Neural cell (in vitro differentiated cells): Measurements from ENCODE around the gene CDKN1B. TPM values are rescaled to one million over a fixed set of nuclear protein-coding genes. Genes with fewer than 3 reads are reported as not detected.

ENCODE experiments used
- H2AFZ ChIP-seq: fragments of 200-600, 300-800 bp; sonication (generic), shearing (Covaris generic); 2 replicates; pipeline ENCODE4 v1.6.0; 2014; ENCODE audit warnings: low read depth, mild to moderate bottlenecking, antibody characterized with exemption, low read length, moderate library complexity
- H3F3A ChIP-seq: fragments of 200-600 bp; shearing (Covaris generic); 2 replicates; pipeline ENCODE4 v1.6.1; 2016; ENCODE audit warnings: mild to moderate bottlenecking, moderate library complexity, mixed read lengths, antibody characterized with exemption, low read length; ENCODE audit not compliant: insufficient read depth, poor library complexity, severe bottlenecking
- H3K27ac ChIP-seq: fragments of 200-600, 300-800 bp; sonication (generic), shearing (Covaris generic); 2 replicates; pipeline ENCODE4 v1.5.1; 2014; ENCODE audit warnings: mild to moderate bottlenecking, low read length, moderate library complexity
- H3K27me3 ChIP-seq: fragments of 300-800, 200-600 bp; sonication (generic), shearing (Covaris generic); 2 replicates; pipeline ENCODE4 v1.6.0; 2014; ENCODE audit warnings: mild to moderate bottlenecking, low read depth, low read length, moderate library complexity; ENCODE audit not compliant: insufficient read depth
- H3K36me3 ChIP-seq: fragments of 300-800, 200-600 bp; sonication (generic), shearing (Covaris generic); 2 replicates; pipeline ENCODE4 v1.5.1; 2014; ENCODE audit warnings: mild to moderate bottlenecking, antibody characterized with exemption, low read length, moderate library complexity; ENCODE audit not compliant: insufficient read depth
- H3K4me2 ChIP-seq: fragments of 300-800, 200-600 bp; sonication (generic), shearing (Covaris generic); 2 replicates; pipeline ENCODE4 v1.6.0; 2014; ENCODE audit warnings: mild to moderate bottlenecking, low read length
- H3K4me3 ChIP-seq: fragments of 300-800, 200-600 bp; sonication (generic), shearing (Covaris generic); 2 replicates; pipeline ENCODE4 v1.5.1; 2014; ENCODE audit warnings: mild to moderate bottlenecking, low read length, moderate library complexity
- H3K79me2 ChIP-seq: fragments of 200-600 bp; shearing (Covaris generic); replicated peaks from 2 replicates; pipeline ENCODE4 v1.6.0; 2014; ENCODE audit warnings: mild to moderate bottlenecking, low read length, moderate library complexity; ENCODE audit not compliant: insufficient read depth
- H3K9ac ChIP-seq: fragments of 300-800, 200-600 bp; sonication (generic), shearing (Covaris generic); 2 replicates; pipeline ENCODE4 v1.6.1; 2016; ENCODE audit warnings: mild to moderate bottlenecking, low read length, mixed read lengths
- H3K9me2 ChIP-seq: fragments of 200-600 bp; shearing (Covaris generic); 2 replicates; pipeline ENCODE4 v1.6.1; 2016; ENCODE audit warnings: mild to moderate bottlenecking, low read length, mixed read lengths; ENCODE audit not compliant: insufficient read depth
- H3K9me3 ChIP-seq: fragments of 200-600, 300-800 bp; sonication (generic), shearing (Covaris generic); 2 replicates; pipeline ENCODE4 v1.6.1; 2016; ENCODE audit warnings: mild to moderate bottlenecking, mixed run types, low read length, moderate library complexity, mixed read lengths
- H4K20me1 ChIP-seq: fragments of 200-600 bp; shearing (Covaris generic); 2 replicates; pipeline ENCODE4 v1.6.1; 2016; ENCODE audit warnings: mild to moderate bottlenecking, mixed run types; ENCODE audit not compliant: insufficient read depth
- EP300 ChIP-seq: fragments of 450-650 bp; conservative IDR thresholded peaks from 2 replicates; pipeline ENCODE4 v1.6.1; 2014; ENCODE audit warnings: antibody characterized with exemption, mild to moderate bottlenecking, moderate library complexity; ENCODE audit not compliant: poor library complexity, severe bottlenecking
- EZH2 ChIP-seq: fragments of 200-600, 300-800 bp; shearing (Covaris generic), sonication (generic); IDR thresholded peaks from 2 replicates; pipeline ENCODE4 v1.6.1; 2014; ENCODE audit warnings: antibody characterized with exemption, low read length, borderline replicate concordance, mild to moderate bottlenecking; ENCODE audit not compliant: insufficient read depth, poor library complexity, severe bottlenecking
- MXI1 ChIP-seq: fragments of 450-650 bp; conservative IDR thresholded peaks from 2 replicates; pipeline ENCODE4 v1.6.1; 2014; ENCODE audit warnings: antibody characterized with exemption, mild to moderate bottlenecking; ENCODE audit not compliant: poor library complexity, severe bottlenecking
- POLR2AphosphoS5 ChIP-seq: IDR thresholded peaks from 2 replicates; pipeline ENCODE4 v1.6.1; 2012
- RAD21 ChIP-seq: fragments of 450-650 bp; conservative IDR thresholded peaks from 2 replicates; pipeline ENCODE4 v1.6.1; 2014; ENCODE audit warnings: antibody characterized with exemption, mild to moderate bottlenecking, moderate library complexity
- SMC3 ChIP-seq: fragments of 450-650 bp; conservative IDR thresholded peaks from 2 replicates; pipeline ENCODE4 v1.6.1; 2014; ENCODE audit warnings: antibody characterized with exemption, mild to moderate bottlenecking, moderate library complexity; ENCODE audit not compliant: poor library complexity
- TAF1 ChIP-seq: IDR thresholded peaks from 2 replicates; pipeline ENCODE4 v1.6.1; 2012; ENCODE audit warnings: low read depth
- polyA plus RNA-seq: library from polyadenylated mRNA; depleted of rRNA; stranded (reverse); fragments of >200 nt; gene quantifications from 2 replicates; pipeline ENCODE4 v1.2.3, GENCODE V29; 2014
- TF ChIP-seq, protein P1 (sequence below): fragments of 450-650 bp; IDR thresholded peaks from 2 replicates; pipeline ENCODE4 v1.5.1; 2014; ENCODE audit warnings: antibody characterized with exemption, mild to moderate bottlenecking, moderate library complexity; ENCODE audit not compliant: poor library complexity, severe bottlenecking
- TF ChIP-seq, protein P2 (sequence below): IDR thresholded peaks from 2 replicates; pipeline ENCODE4 v1.6.1; 2012; ENCODE audit warnings: borderline replicate concordance

The CDKN1B gene
- polyA plus RNA-seq, 1 donor from 2014 or later, result 107 TPM

DNA sequence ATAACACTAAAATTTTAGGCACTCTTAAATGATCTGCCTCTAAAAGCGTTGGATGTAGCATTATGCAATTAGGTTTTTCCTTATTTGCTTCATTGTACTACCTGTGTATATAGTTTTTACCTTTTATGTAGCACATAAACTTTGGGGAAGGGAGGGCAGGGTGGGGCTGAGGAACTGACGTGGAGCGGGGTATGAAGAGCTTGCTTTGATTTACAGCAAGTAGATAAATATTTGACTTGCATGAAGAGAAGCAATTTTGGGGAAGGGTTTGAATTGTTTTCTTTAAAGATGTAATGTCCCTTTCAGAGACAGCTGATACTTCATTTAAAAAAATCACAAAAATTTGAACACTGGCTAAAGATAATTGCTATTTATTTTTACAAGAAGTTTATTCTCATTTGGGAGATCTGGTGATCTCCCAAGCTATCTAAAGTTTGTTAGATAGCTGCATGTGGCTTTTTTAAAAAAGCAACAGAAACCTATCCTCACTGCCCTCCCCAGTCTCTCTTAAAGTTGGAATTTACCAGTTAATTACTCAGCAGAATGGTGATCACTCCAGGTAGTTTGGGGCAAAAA, 4.1 kb downstream of the CDKN1B start:
- no peak for TF ChIP-seq MXI1
- no peak for TF ChIP-seq POLR2AphosphoS5
- TF ChIP-seq, protein P1, sequence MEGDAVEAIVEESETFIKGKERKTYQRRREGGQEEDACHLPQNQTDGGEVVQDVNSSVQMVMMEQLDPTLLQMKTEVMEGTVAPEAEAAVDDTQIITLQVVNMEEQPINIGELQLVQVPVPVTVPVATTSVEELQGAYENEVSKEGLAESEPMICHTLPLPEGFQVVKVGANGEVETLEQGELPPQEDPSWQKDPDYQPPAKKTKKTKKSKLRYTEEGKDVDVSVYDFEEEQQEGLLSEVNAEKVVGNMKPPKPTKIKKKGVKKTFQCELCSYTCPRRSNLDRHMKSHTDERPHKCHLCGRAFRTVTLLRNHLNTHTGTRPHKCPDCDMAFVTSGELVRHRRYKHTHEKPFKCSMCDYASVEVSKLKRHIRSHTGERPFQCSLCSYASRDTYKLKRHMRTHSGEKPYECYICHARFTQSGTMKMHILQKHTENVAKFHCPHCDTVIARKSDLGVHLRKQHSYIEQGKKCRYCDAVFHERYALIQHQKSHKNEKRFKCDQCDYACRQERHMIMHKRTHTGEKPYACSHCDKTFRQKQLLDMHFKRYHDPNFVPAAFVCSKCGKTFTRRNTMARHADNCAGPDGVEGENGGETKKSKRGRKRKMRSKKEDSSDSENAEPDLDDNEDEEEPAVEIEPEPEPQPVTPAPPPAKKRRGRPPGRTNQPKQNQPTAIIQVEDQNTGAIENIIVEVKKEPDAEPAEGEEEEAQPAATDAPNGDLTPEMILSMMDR, result no peak
- TF ChIP-seq, protein P2, sequence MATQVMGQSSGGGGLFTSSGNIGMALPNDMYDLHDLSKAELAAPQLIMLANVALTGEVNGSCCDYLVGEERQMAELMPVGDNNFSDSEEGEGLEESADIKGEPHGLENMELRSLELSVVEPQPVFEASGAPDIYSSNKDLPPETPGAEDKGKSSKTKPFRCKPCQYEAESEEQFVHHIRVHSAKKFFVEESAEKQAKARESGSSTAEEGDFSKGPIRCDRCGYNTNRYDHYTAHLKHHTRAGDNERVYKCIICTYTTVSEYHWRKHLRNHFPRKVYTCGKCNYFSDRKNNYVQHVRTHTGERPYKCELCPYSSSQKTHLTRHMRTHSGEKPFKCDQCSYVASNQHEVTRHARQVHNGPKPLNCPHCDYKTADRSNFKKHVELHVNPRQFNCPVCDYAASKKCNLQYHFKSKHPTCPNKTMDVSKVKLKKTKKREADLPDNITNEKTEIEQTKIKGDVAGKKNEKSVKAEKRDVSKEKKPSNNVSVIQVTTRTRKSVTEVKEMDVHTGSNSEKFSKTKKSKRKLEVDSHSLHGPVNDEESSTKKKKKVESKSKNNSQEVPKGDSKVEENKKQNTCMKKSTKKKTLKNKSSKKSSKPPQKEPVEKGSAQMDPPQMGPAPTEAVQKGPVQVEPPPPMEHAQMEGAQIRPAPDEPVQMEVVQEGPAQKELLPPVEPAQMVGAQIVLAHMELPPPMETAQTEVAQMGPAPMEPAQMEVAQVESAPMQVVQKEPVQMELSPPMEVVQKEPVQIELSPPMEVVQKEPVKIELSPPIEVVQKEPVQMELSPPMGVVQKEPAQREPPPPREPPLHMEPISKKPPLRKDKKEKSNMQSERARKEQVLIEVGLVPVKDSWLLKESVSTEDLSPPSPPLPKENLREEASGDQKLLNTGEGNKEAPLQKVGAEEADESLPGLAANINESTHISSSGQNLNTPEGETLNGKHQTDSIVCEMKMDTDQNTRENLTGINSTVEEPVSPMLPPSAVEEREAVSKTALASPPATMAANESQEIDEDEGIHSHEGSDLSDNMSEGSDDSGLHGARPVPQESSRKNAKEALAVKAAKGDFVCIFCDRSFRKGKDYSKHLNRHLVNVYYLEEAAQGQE, result no peak
- no peak for TF ChIP-seq SMC3
- no peak for TF ChIP-seq EP300
- H3K4me2 ChIP-seq, result no peak overlapping the region

DNA sequence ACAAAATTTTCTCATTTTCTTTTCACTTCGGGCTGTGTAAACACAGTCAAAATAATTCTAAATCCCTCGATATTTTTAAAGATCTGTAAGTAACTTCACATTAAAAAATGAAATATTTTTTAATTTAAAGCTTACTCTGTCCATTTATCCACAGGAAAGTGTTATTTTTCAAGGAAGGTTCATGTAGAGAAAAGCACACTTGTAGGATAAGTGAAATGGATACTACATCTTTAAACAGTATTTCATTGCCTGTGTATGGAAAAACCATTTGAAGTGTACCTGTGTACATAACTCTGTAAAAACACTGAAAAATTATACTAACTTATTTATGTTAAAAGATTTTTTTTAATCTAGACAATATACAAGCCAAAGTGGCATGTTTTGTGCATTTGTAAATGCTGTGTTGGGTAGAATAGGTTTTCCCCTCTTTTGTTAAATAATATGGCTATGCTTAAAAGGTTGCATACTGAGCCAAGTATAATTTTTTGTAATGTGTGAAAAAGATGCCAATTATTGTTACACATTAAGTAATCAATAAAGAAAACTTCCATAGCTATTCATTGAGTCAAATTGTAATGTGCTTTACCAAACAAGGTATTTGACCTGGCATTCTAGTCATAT, 4.8 kb downstream of the CDKN1B start:
- Histone ChIP-seq H3K79me2 (peaks cover 40% of the 10 kb centered on the region), H2AFZ (no peak overlapping the region), H4K20me1 (peaks cover 18% of the 10 kb centered on the region), H3K27me3 (peaks cover 13% of the 10 kb centered on the region), H3F3A (no peaks in the 10 kb centered on the region), H3K4me2 (no peak overlapping the region), H3K36me3 (peaks cover 6% of the 10 kb centered on the region), H3K9me3 (no peaks in the 10 kb centered on the region), H3K9me2 (no peaks in the 10 kb centered on the region), H3K9ac (no peak overlapping the region), H3K4me3 (no peak overlapping the region), H3K27ac (no peak overlapping the region)
- TF ChIP-seq TAF1 (no peak), EZH2 (no peak), POLR2AphosphoS5 (no peak), RAD21 (no peak), EP300 (no peak), MXI1 (no peak), SMC3 (no peak)
- TF ChIP-seq, protein P2, result no peak
- TF ChIP-seq, protein P1, result no peak

More for the DNA sequence above, 4.1 kb downstream of the CDKN1B start:
- Histone ChIP-seq H3F3A (no peaks in the 10 kb centered on the region), H2AFZ (no peak overlapping the region), H3K27me3 (peaks cover 13% of the 10 kb centered on the region), H3K9ac (no peak overlapping the region), H3K9me2 (no peaks in the 10 kb centered on the region), H3K27ac (no peak overlapping the region), H3K9me3 (no peaks in the 10 kb centered on the region), H3K4me3 (no peak overlapping the region), H4K20me1 (peaks cover 18% of the 10 kb centered on the region), H3K36me3 (peaks cover 6% of the 10 kb centered on the region), H3K79me2 (peaks cover 40% of the 10 kb centered on the region)
